ENCODE results near the gene SYT13. TPM values are rescaled to one million over a fixed set of nuclear protein-coding genes. Genes with fewer than 3 reads are reported as not detected.
A peak's percentile ranks its signal among the peaks of the same experiment; 100 is the strongest.

Gene SYT13
- total and polyA plus RNA-seq, 8 donors, result 1.3 to 33.3 (median 2.2) TPM; not detected in 1

DNA sequence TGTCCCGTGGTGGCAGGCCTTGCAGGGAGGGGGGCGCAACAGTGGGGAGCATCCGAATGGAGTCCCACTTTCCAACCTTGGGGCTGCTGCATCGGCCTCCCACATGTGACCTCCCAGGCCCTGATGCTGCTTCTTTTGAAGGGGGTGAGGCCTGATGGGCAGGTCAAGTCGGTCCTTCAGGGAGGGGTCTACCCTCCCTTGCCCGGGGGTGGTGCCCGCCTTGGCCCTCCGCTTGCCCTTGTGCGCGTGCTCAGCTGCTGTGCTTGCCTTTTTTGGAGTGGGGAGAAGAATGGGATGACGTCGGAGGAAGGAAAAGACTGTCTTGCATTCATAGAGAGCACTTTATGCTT lies 72.8 kb downstream of the SYT13 start:
- H3K36me3 ChIP-seq, result peaks cover 12 to 31% (median 27%) of the 10 kb centered on the region in 4 donors
- no peak overlapping the region for H3K27ac ChIP-seq
- intact Hi-C loops (cut with DNase I; ENCODE audit: low total_unique reads), result no loop called here
- WGBS, 5 donors, result 86 to 95% (median 91%) methylated on average over 12 of the region's 12 CpGs
- peaks cover 18 to 38% (median 31%) of the 10 kb centered on the region in 4 donors for H3K4me1 ChIP-seq
- no peaks in the 10 kb centered on the region for H3K9me3 ChIP-seq
- TF ChIP-seq POLR2A (IDR thresholded peaks at IDR 0.05) (no peak), EP300 (IDR thresholded peaks at IDR 0.05) (no peak), POLR2AphosphoS5 (IDR thresholded peaks at IDR 0.05) (no peak)
- TF ChIP-seq, protein P1, sequence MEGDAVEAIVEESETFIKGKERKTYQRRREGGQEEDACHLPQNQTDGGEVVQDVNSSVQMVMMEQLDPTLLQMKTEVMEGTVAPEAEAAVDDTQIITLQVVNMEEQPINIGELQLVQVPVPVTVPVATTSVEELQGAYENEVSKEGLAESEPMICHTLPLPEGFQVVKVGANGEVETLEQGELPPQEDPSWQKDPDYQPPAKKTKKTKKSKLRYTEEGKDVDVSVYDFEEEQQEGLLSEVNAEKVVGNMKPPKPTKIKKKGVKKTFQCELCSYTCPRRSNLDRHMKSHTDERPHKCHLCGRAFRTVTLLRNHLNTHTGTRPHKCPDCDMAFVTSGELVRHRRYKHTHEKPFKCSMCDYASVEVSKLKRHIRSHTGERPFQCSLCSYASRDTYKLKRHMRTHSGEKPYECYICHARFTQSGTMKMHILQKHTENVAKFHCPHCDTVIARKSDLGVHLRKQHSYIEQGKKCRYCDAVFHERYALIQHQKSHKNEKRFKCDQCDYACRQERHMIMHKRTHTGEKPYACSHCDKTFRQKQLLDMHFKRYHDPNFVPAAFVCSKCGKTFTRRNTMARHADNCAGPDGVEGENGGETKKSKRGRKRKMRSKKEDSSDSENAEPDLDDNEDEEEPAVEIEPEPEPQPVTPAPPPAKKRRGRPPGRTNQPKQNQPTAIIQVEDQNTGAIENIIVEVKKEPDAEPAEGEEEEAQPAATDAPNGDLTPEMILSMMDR (IDR thresholded peaks at IDR 0.05), result no peak
- DNase-seq, result no peak
- no peak overlapping the region for H3K4me3 ChIP-seq
- no peaks in the 10 kb centered on the region for H3K27me3 ChIP-seq

DNA sequence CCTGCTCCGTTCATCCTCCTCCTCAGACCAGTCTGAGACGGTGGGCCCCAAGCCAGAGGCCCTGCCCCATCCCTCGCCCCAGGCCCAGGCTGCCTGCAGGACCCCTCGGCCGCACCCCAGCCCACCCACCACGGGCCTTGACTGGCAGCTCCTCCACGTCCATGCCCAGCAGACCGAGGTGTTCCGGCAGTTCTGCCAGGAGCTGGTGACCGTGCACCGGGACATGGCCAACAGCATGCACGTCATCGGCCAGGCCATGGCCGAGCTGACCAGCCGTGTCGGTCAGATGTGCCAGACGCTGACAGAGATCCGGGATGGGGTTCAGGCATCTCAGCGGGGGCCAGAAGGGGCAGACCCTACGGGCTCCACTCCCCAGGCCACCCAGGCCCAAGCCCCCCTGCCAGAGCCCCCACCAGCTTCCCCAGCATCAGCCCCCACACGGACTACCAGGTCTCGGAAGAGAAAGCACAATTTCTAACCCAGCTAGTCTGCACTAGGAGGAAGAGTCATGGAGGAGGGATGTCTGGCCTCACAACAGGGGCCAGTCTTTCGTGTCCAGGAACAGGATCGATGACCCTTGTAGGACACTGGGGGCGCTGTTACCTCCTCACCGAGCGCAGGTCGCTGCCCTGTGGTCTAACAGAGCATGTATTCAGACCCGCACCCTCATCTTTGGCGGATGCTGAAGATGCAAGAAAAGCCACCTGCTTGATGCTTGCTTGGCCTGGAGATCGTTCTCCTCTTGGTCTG lies 73.4 kb downstream of the SYT13 start:
- Histone ChIP-seq H3K9me3 (no peaks in the 10 kb centered on the region), H3K36me3 (peaks cover 12 to 31% (median 27%) of the 10 kb centered on the region in 4 donors), H3K27me3 (no peaks in the 10 kb centered on the region), H3K4me3 (no peak overlapping the region), H3K4me1 (peaks cover 18 to 44% (median 34%) of the 10 kb centered on the region in 4 donors), H3K27ac (no peak overlapping the region)
- TF ChIP-seq POLR2AphosphoS5 (IDR thresholded peaks at IDR 0.05), result no peak
- TF ChIP-seq POLR2A (IDR thresholded peaks at IDR 0.05), result no peak
- TF ChIP-seq, protein P1 (IDR thresholded peaks at IDR 0.05), result no peak
- TF ChIP-seq EP300 (IDR thresholded peaks at IDR 0.05), result no peak
- intact Hi-C loops (cut with DNase I; ENCODE audit: low total_unique reads), result no loop called here
- WGBS, 5 donors, result 89 to 94% (median 92%) methylated on average over 27 to 31 of the region's 31 CpGs
- no peak for DNase-seq

DNA sequence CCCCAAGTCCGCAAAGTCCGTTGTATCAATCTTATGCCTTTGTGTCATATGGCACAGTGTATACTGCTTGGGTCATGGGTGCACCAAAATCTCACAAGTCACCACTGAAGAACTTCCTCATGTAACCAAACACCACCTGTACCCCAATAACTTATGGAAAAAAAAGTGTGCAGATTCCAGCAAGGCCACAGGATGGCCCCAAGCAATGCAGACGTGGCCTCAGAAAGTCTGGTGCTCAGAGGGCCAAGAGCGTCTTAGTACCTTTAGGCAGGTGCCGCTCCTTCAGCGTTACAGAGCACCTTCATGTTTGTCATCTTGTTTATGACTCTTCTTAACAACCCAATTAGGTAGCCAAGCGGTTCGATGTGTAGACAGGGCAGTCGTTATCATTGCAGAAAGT lies 74.4 kb downstream of the SYT13 start:
- H3K27me3 ChIP-seq, result no peaks in the 10 kb centered on the region
- H3K36me3 ChIP-seq, result peaks cover 12 to 34% (median 29%) of the 10 kb centered on the region in 4 donors
- peak overlapping the region in 1 of 5 donors; percentile 89 for H3K27ac ChIP-seq
- TF ChIP-seq POLR2A (IDR thresholded peaks at IDR 0.05) (no peak), POLR2AphosphoS5 (IDR thresholded peaks at IDR 0.05) (no peak), EP300 (IDR thresholded peaks at IDR 0.05) (no peak)
- TF ChIP-seq, protein P1 (IDR thresholded peaks at IDR 0.05), result no peak
- H3K4me1 ChIP-seq, result peaks cover 18 to 48% (median 36%) of the 10 kb centered on the region in 4 donors
- intact Hi-C loops (cut with DNase I; ENCODE audit: low total_unique reads), result no loop called here
- no peak for DNase-seq
- no peaks in the 10 kb centered on the region for H3K9me3 ChIP-seq
- no peak overlapping the region for H3K4me3 ChIP-seq
- 88 to 96% (median 93%) methylated on average over 9 of the region's 9 CpGs for WGBS, 5 donors

DNA sequence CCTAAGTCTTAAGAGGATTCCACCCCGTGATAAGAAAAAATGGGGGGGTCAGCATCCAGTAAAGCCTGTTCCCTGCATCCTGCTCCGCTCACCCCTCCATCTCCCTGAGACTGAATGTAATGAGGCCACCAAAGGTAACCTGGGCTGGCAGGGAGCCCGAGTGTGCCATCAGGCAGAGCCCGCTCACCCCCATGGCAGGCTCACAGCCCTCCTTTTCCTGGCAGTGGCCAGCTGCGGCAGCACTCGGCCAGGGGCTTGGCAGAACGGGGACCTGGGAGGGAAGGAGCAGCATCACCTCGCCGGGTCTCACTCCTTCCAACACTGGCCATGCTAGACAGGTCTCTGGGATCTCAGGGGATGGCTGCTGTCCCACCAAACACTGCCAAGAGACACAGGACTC lies 75.3 kb downstream of the SYT13 start:
- H3K27me3 ChIP-seq, result no peaks in the 10 kb centered on the region
- TF ChIP-seq POLR2AphosphoS5 (IDR thresholded peaks at IDR 0.05) (no peak), EP300 (IDR thresholded peaks at IDR 0.05) (no peak), POLR2A (IDR thresholded peaks at IDR 0.05) (no peak)
- TF ChIP-seq, protein P1 (IDR thresholded peaks at IDR 0.05), result no peak
- H3K27ac ChIP-seq, result peak overlapping the region in 4 of 5 donors; percentile 75 to 89 (median 82)
- H3K36me3 ChIP-seq, result peaks cover 12 to 41% (median 33%) of the 10 kb centered on the region in 4 donors
- DNase-seq, result peak in 1 of 2 donors; percentile 29
- WGBS, 5 donors, result 88 to 89% (median 89%) methylated on average over 6 to 9 of the region's 9 CpGs
- no peaks in the 10 kb centered on the region for H3K9me3 ChIP-seq
- no peak overlapping the region for H3K4me3 ChIP-seq
- intact Hi-C loops (cut with DNase I; ENCODE audit: low total_unique reads), result no loop called here
- peaks cover 18 to 51% (median 36%) of the 10 kb centered on the region in 4 donors for H3K4me1 ChIP-seq
